CMK (cell line): Measurements from ENCODE around the gene ANGPT4.
A peak's percentile ranks its signal among the peaks of the same experiment; 100 is the strongest.
"Not testable (repeated sequence)": the region's sequence is repeated elsewhere in the genome, so short reads cannot be mapped to it uniquely, and the experiment has no call there.

ENCODE experiments used
- DNase-seq: peaks from one replicate; pipeline ENCODE4 v3.0.0-alpha.2; 2010; ENCODE audit warnings: low read depth

The ANGPT4 gene

GRCh38 chr20:873875-874607 lies 42.1 kb downstream of the ANGPT4 start:
- DNase-seq: no peak

- DNase-seq: no peak
Observed at GRCh38 chr20:872855-873520, 43.1 kb downstream of the ANGPT4 start.

GRCh38 chr20:871948-872347 lies 44.2 kb downstream of the ANGPT4 start:
- DNase-seq: no peak

GRCh38 chr20:871436-871835 lies 44.7 kb downstream of the ANGPT4 start:
- DNase-seq: no peak

GRCh38 chr20:870758-871157 lies 45.4 kb downstream of the ANGPT4 start:
- DNase-seq: no peak

- no peak for DNase-seq
Observed at GRCh38 chr20:869606-870005, 46.5 kb downstream of the ANGPT4 start.

GRCh38 chr20:868279-868678 lies 47.9 kb downstream of the ANGPT4 start:
- DNase-seq: no peak

- DNase-seq: no peak
Observed at GRCh38 chr20:865440-865839, 50.7 kb downstream of the ANGPT4 start.

GRCh38 chr20:860891-861290 lies 55.2 kb downstream of the ANGPT4 start:
- no peak for DNase-seq

- no peak for DNase-seq
Observed at GRCh38 chr20:859751-860231, 56.3 kb downstream of the ANGPT4 start.

- DNase-seq: no peak
Observed at GRCh38 chr20:858011-858410, 58.1 kb downstream of the ANGPT4 start.

GRCh38 chr20:856361-856775 lies 59.8 kb downstream of the ANGPT4 start:
- no peak for DNase-seq

GRCh38 chr20:855466-856360 lies 60.4 kb downstream of the ANGPT4 start:
- DNase-seq: no peak

GRCh38 chr20:854601-855000 lies 61.5 kb downstream of the ANGPT4 start:
- DNase-seq: no peak

- no peak for DNase-seq
Observed at GRCh38 chr20:853406-853996, 62.6 kb downstream of the ANGPT4 start.

GRCh38 chr20:848731-849130 lies 67.4 kb downstream of the ANGPT4 start:
- DNase-seq: not testable (repeated sequence)

- DNase-seq: no peak
Observed at GRCh38 chr20:848193-848592, 67.9 kb downstream of the ANGPT4 start.

GRCh38 chr20:846894-847278 lies 69.2 kb downstream of the ANGPT4 start:
- DNase-seq: peak; percentile 68

GRCh38 chr20:845941-846893 lies 69.9 kb downstream of the ANGPT4 start:
- peak; percentile 79 for DNase-seq

- DNase-seq: no peak
Observed at GRCh38 chr20:845226-845868, 70.8 kb downstream of the ANGPT4 start.
